Inferior parietal cortex (tissue), 1 donor: ENCODE measurements around the gene ABCA2.

Experiments
- DNase-seq: peaks from one replicate; pipeline ENCODE4 v3.0.0-alpha.2; 2016; ENCODE audit errors: extremely low spot score

ABCA2 gene

GRCh38 chr9:137031904-137032640 lies 4.0 kb upstream of the ABCA2 start, which contains the start of gene FUT7:
FUT7 (minus strand) TSS chr9:137032088; CDS start chr9:137031991, 97 bp downstream.
- no peak for DNase-seq

- no peak for DNase-seq
Observed at GRCh38 chr9:137030538-137031527, 2.8 kb upstream of the ABCA2 start.

- DNase-seq, result no peak
Observed at GRCh38 chr9:137030006-137030405, 2.0 kb upstream of the ABCA2 start.

DNA sequence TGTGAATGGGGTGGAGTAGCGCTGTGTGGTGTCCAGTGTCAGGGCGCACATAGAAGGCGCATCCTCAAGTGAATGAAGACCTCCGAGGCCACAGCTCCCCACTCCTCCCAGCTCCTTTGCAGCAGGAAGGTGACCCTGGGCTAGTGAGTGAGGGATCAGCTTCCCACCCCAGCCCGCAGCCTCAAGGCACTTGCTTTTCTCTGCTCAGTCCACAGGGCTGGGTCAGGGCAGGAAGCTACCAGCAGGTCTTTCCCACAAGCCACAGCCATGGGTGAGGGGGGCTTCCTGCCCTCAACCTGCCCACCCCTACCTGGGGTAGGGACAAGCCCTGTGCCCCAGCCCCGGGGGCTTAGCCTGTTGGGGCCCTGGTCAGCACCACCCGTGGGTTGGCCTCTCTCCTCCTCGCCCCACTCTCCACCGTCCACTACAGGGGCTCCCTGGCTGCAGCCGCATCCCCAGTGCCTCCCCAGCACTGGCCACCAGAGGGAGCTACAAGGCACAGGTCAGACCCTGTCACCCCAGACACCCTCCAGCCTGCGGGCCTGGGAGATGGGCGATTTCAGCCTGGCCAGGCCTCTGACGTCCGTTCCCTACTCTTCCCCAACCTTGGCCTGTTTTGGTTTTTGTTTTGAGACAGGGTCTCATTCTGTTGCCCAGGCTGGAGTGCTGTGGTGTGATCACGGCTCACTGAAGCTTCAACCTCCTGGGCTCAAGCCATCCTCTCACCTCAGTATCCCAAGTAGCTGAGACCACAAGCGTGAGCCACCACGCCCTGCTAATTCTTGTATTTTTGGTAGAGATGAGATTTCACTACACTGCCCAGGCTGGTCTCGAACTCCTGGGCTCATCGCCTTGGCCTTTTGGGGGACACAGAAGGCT lies 1.3 kb upstream of the ABCA2 start:
- DNase-seq, result no peak

- no peak for DNase-seq
Observed at GRCh38 chr9:137028263-137029057, 423 bp upstream of the ABCA2 start.

DNA sequence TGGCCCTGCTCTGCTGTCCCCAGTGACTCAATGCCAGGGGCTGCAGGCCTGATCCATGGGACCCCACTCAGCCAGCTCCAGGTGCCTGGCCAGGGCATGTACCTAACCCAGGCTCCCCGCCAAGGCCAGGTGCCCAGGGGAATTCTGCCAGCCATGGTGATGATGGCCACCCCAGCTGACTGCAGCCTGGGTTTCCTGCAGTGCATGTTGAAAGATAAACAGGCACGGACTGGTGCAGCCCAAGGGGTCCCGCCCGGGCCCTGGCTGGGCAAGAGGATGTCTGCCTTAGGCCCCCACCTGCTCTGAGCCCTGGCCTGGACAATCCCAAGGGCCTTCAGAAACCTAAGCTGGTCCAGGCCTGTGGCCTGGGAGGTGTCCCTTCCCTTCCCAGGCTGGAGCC lies 1.2 kb downstream of the ABCA2 start:
- DNase-seq, result no peak

DNA sequence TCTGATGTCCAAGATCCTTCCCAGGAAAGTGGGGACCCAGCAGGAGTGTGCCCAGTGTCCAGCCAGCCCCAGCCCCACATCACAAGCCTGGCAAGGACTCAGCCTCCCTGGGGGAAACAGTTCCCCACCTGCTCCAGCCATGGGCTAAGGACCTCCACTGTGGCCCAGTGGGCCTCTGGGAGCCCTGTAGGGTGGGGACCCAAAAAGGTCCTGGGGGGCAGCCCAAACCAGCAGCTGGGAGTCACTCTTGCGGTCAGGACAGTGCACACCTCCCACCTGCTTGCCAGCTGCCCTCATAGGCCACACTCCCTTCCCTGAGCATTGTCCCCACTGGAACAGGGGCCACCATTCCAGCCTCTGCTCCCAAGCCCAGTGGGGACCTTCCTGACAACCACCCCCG lies 1.7 kb downstream of the ABCA2 start:
- DNase-seq, result no peak

DNA sequence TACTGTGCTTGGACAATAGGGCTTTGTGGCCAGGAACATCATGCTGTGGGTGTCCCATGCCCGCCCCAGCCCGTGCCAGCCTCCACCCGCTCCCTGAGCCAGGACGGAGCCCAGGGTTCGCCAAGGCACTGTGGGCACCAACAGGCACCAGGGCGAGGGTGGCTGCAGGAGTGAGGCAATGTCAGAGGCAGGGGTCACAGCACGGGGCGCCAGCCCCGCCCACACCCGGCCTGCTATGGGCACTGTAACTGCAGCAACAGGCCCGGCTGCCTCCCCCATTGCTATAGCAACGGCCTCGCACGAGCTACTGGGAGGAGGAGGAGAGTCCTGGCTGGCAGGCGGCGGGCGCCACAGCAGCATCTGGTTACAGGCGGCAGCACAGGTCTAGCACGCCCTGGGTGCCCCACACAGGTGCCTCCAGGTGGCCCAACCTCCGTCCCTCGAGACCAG lies 2.5 kb downstream of the ABCA2 start:
- peak; percentile 87 for DNase-seq

GRCh38 chr9:137023583-137023991 lies 4.5 kb downstream of the ABCA2 start:
- DNase-seq, result no peak

DNA sequence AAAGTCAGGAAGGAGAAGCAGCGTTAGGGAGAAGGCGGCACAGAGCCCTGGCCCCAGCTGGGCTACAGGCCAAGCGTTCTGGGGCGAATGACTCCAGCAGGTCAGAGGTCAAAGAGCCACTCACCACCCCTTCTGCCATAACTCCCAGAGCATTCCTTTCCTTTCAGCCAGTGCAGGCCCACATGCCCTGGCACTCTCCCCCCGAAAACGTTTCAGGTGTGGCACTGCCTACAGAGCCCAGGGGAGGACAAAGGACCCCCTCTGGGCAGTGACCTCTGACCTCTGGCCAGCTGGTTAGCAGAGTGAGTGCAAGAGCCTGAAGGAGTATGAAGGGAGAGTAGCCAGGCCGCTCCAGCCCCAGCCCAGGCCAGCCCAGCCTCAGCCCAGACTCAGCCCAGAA lies 4.9 kb downstream of the ABCA2 start:
- DNase-seq, result no peak

- DNase-seq, result no peak
Observed at GRCh38 chr9:137022662-137023008, 5.4 kb downstream of the ABCA2 start.

DNA sequence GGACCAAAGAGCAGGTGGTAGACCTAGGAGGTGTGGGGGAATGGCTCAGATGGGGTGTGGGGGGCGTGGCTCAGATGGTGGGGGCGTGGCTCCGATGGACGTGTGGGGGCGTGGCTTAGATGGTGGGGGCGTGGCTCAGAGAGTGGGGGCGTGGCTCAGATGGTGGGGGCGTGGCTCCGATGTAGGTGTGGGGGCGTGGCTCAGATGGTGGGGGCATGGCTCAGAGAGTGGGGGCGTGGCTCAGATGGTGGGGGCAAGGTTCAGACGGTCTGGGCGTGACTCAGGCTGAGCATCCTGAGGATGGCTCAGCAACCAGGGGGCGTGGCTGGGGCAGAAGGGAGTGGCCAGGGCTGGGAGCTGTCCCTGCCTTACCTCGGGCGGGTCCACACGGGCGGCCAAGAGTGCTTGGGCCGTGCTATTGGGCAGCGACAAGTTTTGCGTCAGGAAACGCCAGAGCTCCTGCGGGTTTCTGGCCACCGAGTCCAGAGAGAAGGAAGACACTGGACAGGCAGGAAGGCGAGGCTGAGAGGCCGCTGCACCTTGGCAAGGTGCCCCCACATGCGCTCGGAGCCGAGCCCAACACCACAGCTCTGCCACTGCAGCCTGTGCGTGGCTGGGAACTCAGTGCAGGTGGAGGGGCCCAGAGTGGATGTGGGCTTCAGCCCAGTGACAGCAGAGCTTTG lies 5.9 kb downstream of the ABCA2 start:
- DNase-seq, result peak; percentile 72

DNA sequence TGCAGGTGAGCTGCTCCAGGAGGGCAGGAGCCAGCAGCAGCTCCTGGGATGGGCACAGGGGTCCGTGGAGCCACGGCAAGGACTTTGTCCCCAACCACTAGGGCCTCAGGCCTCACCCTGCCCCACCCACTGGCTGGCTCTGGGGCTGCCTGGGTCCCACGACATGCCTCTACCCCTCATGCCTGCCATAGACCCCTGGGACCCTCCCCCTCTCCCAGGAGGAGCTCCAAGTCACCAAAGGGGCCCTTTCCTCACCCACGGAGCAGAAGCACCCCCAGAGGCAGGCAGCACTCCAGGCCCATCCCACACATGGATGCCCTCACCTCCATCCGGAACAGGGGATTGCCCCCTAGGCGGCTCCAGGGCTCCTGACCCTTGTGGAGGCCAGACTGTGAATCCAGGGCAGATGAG lies 6.5 kb downstream of the ABCA2 start:
- DNase-seq, result no peak

GRCh38 chr9:137020771-137021567 lies 7.1 kb downstream of the ABCA2 start:
- no peak for DNase-seq

DNA sequence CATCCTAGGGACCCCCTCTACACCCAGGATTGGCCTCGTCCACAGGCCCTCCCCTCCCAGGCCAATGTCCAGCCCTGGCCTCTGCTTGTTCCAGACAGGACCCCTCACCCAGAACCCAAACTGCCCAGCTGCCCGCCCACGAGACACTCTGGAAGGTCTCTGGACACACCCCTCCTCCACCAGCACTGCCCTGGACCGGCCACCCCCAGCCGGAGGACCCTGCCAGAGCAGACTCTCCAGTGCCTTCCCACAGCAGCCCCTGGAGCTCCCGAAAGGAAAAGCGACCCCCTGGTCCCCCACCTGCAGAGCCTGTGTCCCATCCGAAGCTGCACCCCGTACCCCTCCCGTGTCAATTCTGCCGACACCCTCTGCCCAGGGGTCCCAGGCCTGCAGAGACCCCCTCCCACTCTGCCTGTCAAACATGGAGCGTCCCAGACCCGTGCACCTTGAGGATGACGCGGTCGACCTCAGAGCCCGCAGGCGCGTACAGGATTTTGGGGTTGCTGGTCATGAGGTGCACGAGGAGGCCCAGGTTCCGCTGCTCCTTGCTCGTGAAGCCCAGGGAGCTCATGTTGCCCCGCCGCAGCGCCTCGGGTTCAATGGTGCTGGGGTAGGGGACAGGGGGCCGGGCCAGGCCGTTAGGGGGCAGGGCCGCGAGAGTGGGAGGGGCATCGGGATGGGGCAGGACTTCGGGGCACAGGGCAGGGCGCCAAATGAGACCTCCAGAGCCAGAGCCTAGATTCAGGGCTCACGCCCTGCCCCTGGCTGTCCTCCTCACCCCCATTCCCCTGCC lies 8.0 kb downstream of the ABCA2 start:
- DNase-seq, result no peak

- DNase-seq, result no peak
Observed at GRCh38 chr9:137018761-137019559, 9.1 kb downstream of the ABCA2 start.

DNA sequence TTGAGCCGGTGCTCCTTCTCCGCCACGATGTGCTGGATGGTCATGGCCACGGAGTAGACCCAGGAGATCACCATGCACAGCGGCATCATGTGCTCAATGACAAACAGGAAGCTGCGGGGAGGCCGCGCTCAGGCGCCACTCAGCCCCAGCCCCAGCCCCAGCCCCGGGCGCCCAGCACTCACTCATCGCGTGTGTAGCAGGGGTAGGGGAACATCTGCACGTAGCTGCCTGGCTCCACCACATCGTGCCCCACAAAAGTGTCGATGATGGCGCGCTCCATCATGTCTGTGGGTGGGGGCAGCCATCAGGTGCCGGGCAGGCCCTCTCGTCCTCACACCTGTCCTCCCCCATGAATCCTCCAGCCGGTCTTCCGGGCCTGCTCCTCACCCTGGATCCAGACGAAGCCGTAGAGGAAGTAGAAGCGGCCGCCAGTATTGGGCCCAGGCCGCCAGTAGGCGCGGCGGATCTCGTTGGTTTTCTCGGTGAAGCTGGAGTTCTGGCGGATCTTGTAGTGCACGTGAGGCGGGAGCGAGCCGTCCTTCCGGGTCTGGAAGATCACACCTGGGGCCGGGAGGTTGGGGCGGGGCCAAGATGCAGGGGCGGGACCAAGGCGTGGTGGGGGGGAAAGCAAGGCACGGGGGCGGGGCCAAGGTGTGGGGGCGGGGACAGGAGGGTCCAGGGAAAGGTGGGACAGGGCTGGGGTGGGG lies 10.1 kb downstream of the ABCA2 start:
- DNase-seq, result no peak
